Activated T-cell treated with anti-CD3 and anti-CD28 coated beads, Interleukin-2, amount 50 U/mL, for 72 hours (primary cell): ENCODE data around the gene BMPER. TPM values are rescaled to one million over a fixed set of nuclear protein-coding genes. Genes with fewer than 3 reads are reported as not detected.

Experiments
- ATAC-seq, 2 donors: fragments of 150-1000 bp; cut with Tn5 transposase; replicated peaks in 1 of 2; 2 replicates each; pipeline ENCODE4 v1.10.0; 2021; ENCODE audit warnings: moderate library complexity in 2 of 2, mild to moderate bottlenecking in 1 of 2
- DNase-seq, 2 donors: peaks; one replicate each; pipeline ENCODE4 v3.0.0; 2021 to 2022; ENCODE audit warnings: mixed read lengths in 1 of 2
- H3K27ac Mint-ChIP-seq: one replicate; pipeline ENCODE4 v1.8.0; 2022; ENCODE audit warnings: mild to moderate bottlenecking, moderate library complexity, mixed read lengths
- H3K27me3 Mint-ChIP-seq: one replicate; pipeline ENCODE4 v1.8.0; 2022; ENCODE audit warnings: low read depth, mixed read lengths
- H3K36me3 Mint-ChIP-seq, 2 donors: one replicate each; pipeline ENCODE4 v1.8.0; 2022; ENCODE audit warnings: mixed read lengths in 2 of 2, mild to moderate bottlenecking in 1 of 2; ENCODE audit not compliant: insufficient read depth in 2 of 2
- H3K4me1 Mint-ChIP-seq: one replicate; pipeline ENCODE4 v1.8.0; 2022; ENCODE audit warnings: low read depth, mixed read lengths
- H3K4me3 Mint-ChIP-seq, 2 donors: one replicate each; pipeline ENCODE4 v1.8.0; 2022; ENCODE audit warnings: mild to moderate bottlenecking in 2 of 2, mixed read lengths in 2 of 2, moderate library complexity in 2 of 2
- H3K9me3 Mint-ChIP-seq, 2 donors: one replicate each; pipeline ENCODE4 v1.8.0; 2022; ENCODE audit warnings: mixed read lengths in 2 of 2
- total RNA-seq, 2 donors: library from RNA; stranded (reverse); gene quantifications; one replicate each; pipeline ENCODE4 v1.2.3, GENCODE V29; 2022

Gene BMPER
- total RNA-seq, 2 donors from 2014 or later = 0.35 TPM; not detected in 1

GRCh38 chr7:34081935-34082334 lies 176.6 kb downstream of the BMPER start:
- peaks cover 0 to 3% of the 10 kb centered on the region in 2 donors for H3K9me3 Mint-ChIP-seq
- H3K4me3 Mint-ChIP-seq = no peak overlapping the region
- H3K27ac Mint-ChIP-seq = no peak overlapping the region
- no peaks in the 10 kb centered on the region for H3K36me3 Mint-ChIP-seq
- no peaks in the 10 kb centered on the region for H3K4me1 Mint-ChIP-seq
- DNase-seq = no peak
- H3K27me3 Mint-ChIP-seq = no peaks in the 10 kb centered on the region
- ATAC-seq = no peak

- Mint-ChIP-seq H3K4me3 (no peak overlapping the region), H3K9me3 (peaks cover 0 to 3% of the 10 kb centered on the region in 2 donors), H3K4me1 (no peaks in the 10 kb centered on the region), H3K27me3 (no peaks in the 10 kb centered on the region), H3K27ac (no peak overlapping the region), H3K36me3 (no peaks in the 10 kb centered on the region)
- ATAC-seq (no peak), DNase-seq (no peak)
These were observed 178.1 kb downstream of the BMPER start for GRCh38 chr7:34083440-34083839.

GRCh38 chr7:34084651-34085050 lies 179.3 kb downstream of the BMPER start:
- Mint-ChIP-seq H3K9me3 (peaks cover 0 to 3% of the 10 kb centered on the region in 2 donors), H3K36me3 (no peaks in the 10 kb centered on the region), H3K4me1 (no peaks in the 10 kb centered on the region), H3K27ac (no peak overlapping the region), H3K4me3 (no peak overlapping the region), H3K27me3 (no peaks in the 10 kb centered on the region)
- DNase-seq (no peak), ATAC-seq (no peak)

GRCh38 chr7:34086064-34086463 lies 180.7 kb downstream of the BMPER start:
- Mint-ChIP-seq H3K4me1 (no peaks in the 10 kb centered on the region), H3K27ac (no peak overlapping the region), H3K9me3 (peaks cover 0 to 3% of the 10 kb centered on the region in 2 donors), H3K27me3 (no peaks in the 10 kb centered on the region), H3K4me3 (no peak overlapping the region), H3K36me3 (no peaks in the 10 kb centered on the region)
- DNase-seq (no peak), ATAC-seq (no peak)

- ATAC-seq (no peak), DNase-seq (no peak)
- Mint-ChIP-seq H3K27me3 (no peaks in the 10 kb centered on the region), H3K4me3 (no peak overlapping the region), H3K9me3 (no peaks in the 10 kb centered on the region), H3K4me1 (no peaks in the 10 kb centered on the region), H3K36me3 (no peaks in the 10 kb centered on the region), H3K27ac (no peak overlapping the region)
These were observed 181.6 kb downstream of the BMPER start for GRCh38 chr7:34086981-34087380.

- no peaks in the 10 kb centered on the region for H3K9me3 Mint-ChIP-seq
- no peak overlapping the region for H3K27ac Mint-ChIP-seq
- no peaks in the 10 kb centered on the region for H3K4me1 Mint-ChIP-seq
- DNase-seq = no peak
- H3K4me3 Mint-ChIP-seq = no peak overlapping the region
- no peaks in the 10 kb centered on the region for H3K36me3 Mint-ChIP-seq
- no peaks in the 10 kb centered on the region for H3K27me3 Mint-ChIP-seq
- no peak for ATAC-seq
These were observed 182.9 kb downstream of the BMPER start for GRCh38 chr7:34087892-34088891.

- Mint-ChIP-seq H3K9me3 (no peaks in the 10 kb centered on the region), H3K4me1 (no peaks in the 10 kb centered on the region), H3K4me3 (no peak overlapping the region), H3K27ac (no peak overlapping the region), H3K27me3 (no peaks in the 10 kb centered on the region), H3K36me3 (no peaks in the 10 kb centered on the region)
- no peak for ATAC-seq
- no peak for DNase-seq
These were observed 185.5 kb downstream of the BMPER start for GRCh38 chr7:34090816-34091215.

- no peaks in the 10 kb centered on the region for H3K4me1 Mint-ChIP-seq
These were observed 186.1 kb downstream of the BMPER start for GRCh38 chr7:34091321-34091917.

GRCh38 chr7:34093276-34093675 lies 187.9 kb downstream of the BMPER start:
- no peaks in the 10 kb centered on the region for H3K36me3 Mint-ChIP-seq
- no peaks in the 10 kb centered on the region for H3K27me3 Mint-ChIP-seq
- ATAC-seq (no peak), DNase-seq (no peak)
- no peaks in the 10 kb centered on the region for H3K4me1 Mint-ChIP-seq
- no peak overlapping the region for H3K27ac Mint-ChIP-seq
- no peaks in the 10 kb centered on the region for H3K9me3 Mint-ChIP-seq
- no peak overlapping the region for H3K4me3 Mint-ChIP-seq

More at GRCh38 chr7:34091321-34091917, 186.1 kb downstream of the BMPER start:
- no peak overlapping the region for H3K27ac Mint-ChIP-seq
- no peaks in the 10 kb centered on the region for H3K27me3 Mint-ChIP-seq
- H3K36me3 Mint-ChIP-seq = no peaks in the 10 kb centered on the region
- no peak for ATAC-seq
- H3K4me3 Mint-ChIP-seq = no peak overlapping the region
- no peaks in the 10 kb centered on the region for H3K9me3 Mint-ChIP-seq
- peak in 1 of 2 donors; percentile 1 for DNase-seq

- ATAC-seq = no peak
- Mint-ChIP-seq H3K4me3 (no peak overlapping the region), H3K4me1 (no peaks in the 10 kb centered on the region), H3K27me3 (no peaks in the 10 kb centered on the region), H3K9me3 (peaks cover 0 to 3% of the 10 kb centered on the region in 2 donors), H3K27ac (no peak overlapping the region), H3K36me3 (no peaks in the 10 kb centered on the region)
- DNase-seq = no peak
These were observed 190.9 kb downstream of the BMPER start for GRCh38 chr7:34096198-34096651.

GRCh38 chr7:34096777-34097176 lies 191.4 kb downstream of the BMPER start:
- no peak overlapping the region for H3K4me3 Mint-ChIP-seq
- DNase-seq = no peak
- H3K9me3 Mint-ChIP-seq = peaks cover 0 to 3% of the 10 kb centered on the region in 2 donors
- H3K27ac Mint-ChIP-seq = no peak overlapping the region
- H3K4me1 Mint-ChIP-seq = no peaks in the 10 kb centered on the region
- H3K27me3 Mint-ChIP-seq = no peaks in the 10 kb centered on the region
- no peaks in the 10 kb centered on the region for H3K36me3 Mint-ChIP-seq
- ATAC-seq = no peak

GRCh38 chr7:34100661-34101060 lies 195.3 kb downstream of the BMPER start:
- Mint-ChIP-seq H3K36me3 (peaks cover 0 to 3% of the 10 kb centered on the region in 2 donors), H3K27me3 (no peaks in the 10 kb centered on the region), H3K4me3 (no peak overlapping the region), H3K4me1 (no peaks in the 10 kb centered on the region), H3K9me3 (peaks cover 0 to 10% of the 10 kb centered on the region in 2 donors), H3K27ac (no peak overlapping the region)
- DNase-seq = no peak
- ATAC-seq = no peak

- no peaks in the 10 kb centered on the region for H3K27me3 Mint-ChIP-seq
- H3K4me1 Mint-ChIP-seq = no peaks in the 10 kb centered on the region
- peaks cover 0 to 3% of the 10 kb centered on the region in 2 donors for H3K36me3 Mint-ChIP-seq
- no peak for ATAC-seq
- H3K9me3 Mint-ChIP-seq = peaks cover 0 to 14% of the 10 kb centered on the region in 2 donors
- H3K27ac Mint-ChIP-seq = no peak overlapping the region
- no peak for DNase-seq
- H3K4me3 Mint-ChIP-seq = no peak overlapping the region
These were observed 198.8 kb downstream of the BMPER start for GRCh38 chr7:34104115-34104514.
